GM23338 (cell line): ENCODE results near the gene SCFD2. TPM values are rescaled to one million over a fixed set of nuclear protein-coding genes. Genes with fewer than 3 reads are reported as not detected.

Experiments used
- ATAC-seq: fragments of 200-7000 bp; cut with Tn5 transposase; 3 replicates; pipeline ENCODE4 v1.9.1; 2020
- DNase-seq: peaks from one replicate; pipeline ENCODE4 v3.0.0-alpha.2; 2015; ENCODE audit warnings: low spot score
- H2AFZ ChIP-seq: fragments of 200-600 bp; sonication (generic); 2 replicates; pipeline ENCODE4 v1.8.0; 2016; ENCODE audit warnings: antibody characterized with exemption, mild to moderate bottlenecking, moderate library complexity
- H3F3A ChIP-seq: fragments of 200-600 bp; sonication (generic); replicated peaks from 2 replicates; pipeline ENCODE4 v1.8.0; 2017; ENCODE audit warnings: antibody characterized with exemption, mixed run types, low read depth
- H3K27ac ChIP-seq: fragments of 200-600 bp; sonication (generic); 2 replicates; pipeline ENCODE4 v1.6.1; 2016; ENCODE audit warnings: low read depth
- H3K27me3 ChIP-seq: fragments of 200-600 bp; sonication (generic); 2 replicates; pipeline ENCODE4 v1.8.0; 2016; ENCODE audit warnings: mild to moderate bottlenecking, mixed run types, moderate library complexity; ENCODE audit not compliant: insufficient read depth
- H3K36me3 ChIP-seq: fragments of 200-600 bp; sonication (generic); 2 replicates; pipeline ENCODE4 v1.8.0; 2016; ENCODE audit warnings: mild to moderate bottlenecking; ENCODE audit not compliant: insufficient read depth
- H3K4me1 ChIP-seq: fragments of 200-600 bp; sonication (generic); 2 replicates; pipeline ENCODE4 v1.8.0; 2016; ENCODE audit warnings: mild to moderate bottlenecking, moderate library complexity; ENCODE audit not compliant: insufficient read depth
- H3K4me2 ChIP-seq: fragments of 200-600 bp; sonication (generic); 2 replicates; pipeline ENCODE4 v1.7.1; 2017; ENCODE audit warnings: mixed run types
- H3K4me3 ChIP-seq: fragments of 200-600 bp; sonication (generic); 2 replicates; pipeline ENCODE4 v1.6.1; 2016; ENCODE audit warnings: mixed run types
- H3K79me2 ChIP-seq: fragments of 200-600 bp; sonication (generic); replicated peaks from 2 replicates; pipeline ENCODE4 v1.8.0; 2017; ENCODE audit warnings: mild to moderate bottlenecking; ENCODE audit not compliant: insufficient read depth
- H3K9me2 ChIP-seq: fragments of 200-600 bp; sonication (generic); 2 replicates; pipeline ENCODE4 v1.8.0; 2017; ENCODE audit not compliant: insufficient read depth
- H4K20me1 ChIP-seq: fragments of 200-600 bp; sonication (generic); replicated peaks from 2 replicates; pipeline ENCODE4 v1.8.0; 2017; ENCODE audit warnings: mild to moderate bottlenecking; ENCODE audit not compliant: insufficient read depth
- H3K27ac Mint-ChIP-seq: 2 replicates; pipeline ENCODE4 v1.8.0; 2020; ENCODE audit warnings: inconsistent platforms, mild to moderate bottlenecking, moderate library complexity, mixed read lengths
- H3K27me3 Mint-ChIP-seq: 3 replicates; pipeline ENCODE4 v1.8.0; 2022; ENCODE audit warnings: low read depth, mild to moderate bottlenecking, moderate library complexity, mixed read lengths, inconsistent platforms; ENCODE audit not compliant: insufficient read depth, poor library complexity
- H3K36me3 Mint-ChIP-seq: 3 replicates; pipeline ENCODE4 v1.8.0; 2021; ENCODE audit warnings: low read depth, mild to moderate bottlenecking, inconsistent platforms, moderate library complexity, mixed read lengths
- H3K4me1 Mint-ChIP-seq: 3 replicates; pipeline ENCODE4 v1.8.0; 2020; ENCODE audit warnings: mild to moderate bottlenecking, inconsistent platforms, mixed read lengths
- H3K4me3 Mint-ChIP-seq: 3 replicates; pipeline ENCODE4 v1.8.0; 2021; ENCODE audit warnings: moderate library complexity, mild to moderate bottlenecking, inconsistent platforms, mixed read lengths
- H3K9me3 Mint-ChIP-seq: 3 replicates; pipeline ENCODE4 v1.8.0; 2020; ENCODE audit warnings: moderate library complexity, mild to moderate bottlenecking, inconsistent platforms, mixed read lengths
- CREB1 ChIP-seq: fragments of 250-450 bp; sonication (Bioruptor Pico); IDR thresholded peaks from 2 replicates; pipeline ENCODE4 v1.5.0; 2020; ENCODE audit warnings: low read depth, mild to moderate bottlenecking, moderate library complexity
- EZH2 ChIP-seq: fragments of 200-600 bp; sonication (generic); IDR thresholded peaks from one replicate; pipeline ENCODE4 v1.8.0; 2017; ENCODE audit warnings: antibody characterized with exemption, mild to moderate bottlenecking, low read depth; ENCODE audit not compliant: unreplicated experiment
- EZH2phosphoT487 ChIP-seq: fragments of 200-600 bp; sonication (generic); IDR thresholded peaks from one replicate; pipeline ENCODE4 v1.8.1; 2018; ENCODE audit warnings: antibody characterized with exemption; ENCODE audit not compliant: unreplicated experiment
- JUNB ChIP-seq: IDR thresholded peaks from one replicate; pipeline ENCODE4 v1.6.1; 2016; ENCODE audit warnings: antibody characterized with exemption; ENCODE audit not compliant: unreplicated experiment
- NANOG ChIP-seq: IDR thresholded peaks from 2 replicates; pipeline ENCODE4 v1.6.1; 2016; ENCODE audit warnings: antibody characterized with exemption, borderline replicate concordance
- POLR2AphosphoS5 ChIP-seq: IDR thresholded peaks from 2 replicates; pipeline ENCODE4 v1.6.1; 2016; ENCODE audit warnings: antibody characterized with exemption, low read depth
- STAT1 ChIP-seq: IDR thresholded peaks from one replicate; pipeline ENCODE4 v1.6.1; 2016; ENCODE audit warnings: antibody characterized with exemption; ENCODE audit not compliant: unreplicated experiment
- ZNF114 ChIP-seq: fragments of 250-450 bp; sonication (Bioruptor Pico); IDR thresholded peaks from 2 replicates; pipeline ENCODE4 v1.5.0; 2020; ENCODE audit warnings: mild to moderate bottlenecking, moderate library complexity
- ZNF331 ChIP-seq: fragments of 250-450 bp; sonication (Bioruptor Pico); IDR thresholded peaks from 2 replicates; pipeline ENCODE4 v1.5.0; 2020; ENCODE audit warnings: low read depth, mild to moderate bottlenecking, moderate library complexity
- polyA plus RNA-seq: library from polyadenylated mRNA; unstranded; fragments of >200 nt; fragmentation: Nextera tagmentation; extraction: Ambion mirVana; gene quantifications from 2 replicates; pipeline ENCODE4 v1.2.1, GENCODE V29; 2016
- total RNA-seq: library from RNA; depleted of rRNA; stranded (reverse); fragments of >200 nt; shearing (Covaris generic); gene quantifications from 2 replicates; pipeline ENCODE4 v1.2.3, GENCODE V29; 2014
- TF ChIP-seq, protein P1 (sequence below): IDR thresholded peaks from one replicate; pipeline ENCODE4 v1.6.1; 2018; ENCODE audit warnings: antibody characterized with exemption; ENCODE audit not compliant: unreplicated experiment
- TF ChIP-seq, protein P2 (sequence below), 2 experiments: fragments of 200-600 bp in 1 of 2; sonication (generic) in 1 of 2; conservative IDR thresholded peaks; 2 replicates each; pipeline versions ENCODE4 v1.5.1 to v1.6.1; 2016 to 2017; ENCODE audit warnings: antibody characterized with exemption in 2 of 2, low read depth in 2 of 2, mild to moderate bottlenecking in 2 of 2, moderate library complexity in 1 of 2
- TF ChIP-seq, protein P3 (sequence below): fragments of 250-450 bp; sonication (Bioruptor Pico); IDR thresholded peaks from 2 replicates; pipeline ENCODE4 v1.5.0; 2020; ENCODE audit warnings: mild to moderate bottlenecking, moderate library complexity
- TF ChIP-seq, protein P4 (sequence below): IDR thresholded peaks from 2 replicates; pipeline ENCODE4 v1.6.1; 2016; ENCODE audit warnings: antibody characterized with exemption

SCFD2 gene
- total and polyA plus RNA-seq, 2 experiments from 2014 or later = 5.7 to 17.5 TPM

DNA sequence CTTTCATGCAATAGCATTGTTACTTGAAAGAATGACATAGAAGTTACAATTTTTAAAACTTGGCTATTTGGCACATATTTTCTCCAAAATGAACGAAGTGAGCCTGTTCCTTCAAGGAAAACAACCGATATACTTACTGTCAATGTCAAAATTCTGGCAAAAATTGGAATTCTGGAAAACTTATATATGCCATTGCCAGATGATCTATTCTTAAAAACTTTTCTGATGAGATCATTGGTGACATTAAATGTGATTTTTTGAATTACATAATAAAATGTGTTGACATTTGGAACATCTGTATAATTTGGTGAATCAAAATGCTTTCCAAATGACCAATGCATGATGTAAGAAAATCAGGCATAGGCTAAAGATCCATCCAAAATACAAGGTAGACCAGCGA is 209.0 kb downstream of the SCFD2 start:
- Histone ChIP-seq H4K20me1 (no peaks in the 10 kb centered on the region), H3K9me2 (no peaks in the 10 kb centered on the region; the same call in 1 of the 2 replicates), H3K36me3 (no peaks in the 10 kb centered on the region), H3K4me3 (no peak overlapping the region), H3K4me1 (no peaks in the 10 kb centered on the region), H3K27me3 (no peaks in the 10 kb centered on the region), H3K79me2 (no peaks in the 10 kb centered on the region), H3K4me2 (no peak overlapping the region), H2AFZ (no peak overlapping the region), H3K27ac (no peak overlapping the region), H3F3A (no peaks in the 10 kb centered on the region)
- DNase-seq = no peak
- no peak for ATAC-seq
- H3K27ac Mint-ChIP-seq = no peak overlapping the region
- no peaks in the 10 kb centered on the region for H3K4me1 Mint-ChIP-seq
- TF ChIP-seq EZH2phosphoT487 (no peak), CREB1 (CRISPR knock-in tag) (no peak), POLR2AphosphoS5 (no peak), EZH2 (no peak), JUNB (no peak), ZNF114 (no peak), NANOG (no peak), ZNF331 (no peak), STAT1 (no peak)
- TF ChIP-seq, protein P1, sequence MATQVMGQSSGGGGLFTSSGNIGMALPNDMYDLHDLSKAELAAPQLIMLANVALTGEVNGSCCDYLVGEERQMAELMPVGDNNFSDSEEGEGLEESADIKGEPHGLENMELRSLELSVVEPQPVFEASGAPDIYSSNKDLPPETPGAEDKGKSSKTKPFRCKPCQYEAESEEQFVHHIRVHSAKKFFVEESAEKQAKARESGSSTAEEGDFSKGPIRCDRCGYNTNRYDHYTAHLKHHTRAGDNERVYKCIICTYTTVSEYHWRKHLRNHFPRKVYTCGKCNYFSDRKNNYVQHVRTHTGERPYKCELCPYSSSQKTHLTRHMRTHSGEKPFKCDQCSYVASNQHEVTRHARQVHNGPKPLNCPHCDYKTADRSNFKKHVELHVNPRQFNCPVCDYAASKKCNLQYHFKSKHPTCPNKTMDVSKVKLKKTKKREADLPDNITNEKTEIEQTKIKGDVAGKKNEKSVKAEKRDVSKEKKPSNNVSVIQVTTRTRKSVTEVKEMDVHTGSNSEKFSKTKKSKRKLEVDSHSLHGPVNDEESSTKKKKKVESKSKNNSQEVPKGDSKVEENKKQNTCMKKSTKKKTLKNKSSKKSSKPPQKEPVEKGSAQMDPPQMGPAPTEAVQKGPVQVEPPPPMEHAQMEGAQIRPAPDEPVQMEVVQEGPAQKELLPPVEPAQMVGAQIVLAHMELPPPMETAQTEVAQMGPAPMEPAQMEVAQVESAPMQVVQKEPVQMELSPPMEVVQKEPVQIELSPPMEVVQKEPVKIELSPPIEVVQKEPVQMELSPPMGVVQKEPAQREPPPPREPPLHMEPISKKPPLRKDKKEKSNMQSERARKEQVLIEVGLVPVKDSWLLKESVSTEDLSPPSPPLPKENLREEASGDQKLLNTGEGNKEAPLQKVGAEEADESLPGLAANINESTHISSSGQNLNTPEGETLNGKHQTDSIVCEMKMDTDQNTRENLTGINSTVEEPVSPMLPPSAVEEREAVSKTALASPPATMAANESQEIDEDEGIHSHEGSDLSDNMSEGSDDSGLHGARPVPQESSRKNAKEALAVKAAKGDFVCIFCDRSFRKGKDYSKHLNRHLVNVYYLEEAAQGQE = no peak
- TF ChIP-seq, protein P2, sequence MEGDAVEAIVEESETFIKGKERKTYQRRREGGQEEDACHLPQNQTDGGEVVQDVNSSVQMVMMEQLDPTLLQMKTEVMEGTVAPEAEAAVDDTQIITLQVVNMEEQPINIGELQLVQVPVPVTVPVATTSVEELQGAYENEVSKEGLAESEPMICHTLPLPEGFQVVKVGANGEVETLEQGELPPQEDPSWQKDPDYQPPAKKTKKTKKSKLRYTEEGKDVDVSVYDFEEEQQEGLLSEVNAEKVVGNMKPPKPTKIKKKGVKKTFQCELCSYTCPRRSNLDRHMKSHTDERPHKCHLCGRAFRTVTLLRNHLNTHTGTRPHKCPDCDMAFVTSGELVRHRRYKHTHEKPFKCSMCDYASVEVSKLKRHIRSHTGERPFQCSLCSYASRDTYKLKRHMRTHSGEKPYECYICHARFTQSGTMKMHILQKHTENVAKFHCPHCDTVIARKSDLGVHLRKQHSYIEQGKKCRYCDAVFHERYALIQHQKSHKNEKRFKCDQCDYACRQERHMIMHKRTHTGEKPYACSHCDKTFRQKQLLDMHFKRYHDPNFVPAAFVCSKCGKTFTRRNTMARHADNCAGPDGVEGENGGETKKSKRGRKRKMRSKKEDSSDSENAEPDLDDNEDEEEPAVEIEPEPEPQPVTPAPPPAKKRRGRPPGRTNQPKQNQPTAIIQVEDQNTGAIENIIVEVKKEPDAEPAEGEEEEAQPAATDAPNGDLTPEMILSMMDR (conservative IDR thresholded peaks at IDR 0.05; ENCODE audit: low read depth in 2 of 2) = no peak
- TF ChIP-seq, protein P3, sequence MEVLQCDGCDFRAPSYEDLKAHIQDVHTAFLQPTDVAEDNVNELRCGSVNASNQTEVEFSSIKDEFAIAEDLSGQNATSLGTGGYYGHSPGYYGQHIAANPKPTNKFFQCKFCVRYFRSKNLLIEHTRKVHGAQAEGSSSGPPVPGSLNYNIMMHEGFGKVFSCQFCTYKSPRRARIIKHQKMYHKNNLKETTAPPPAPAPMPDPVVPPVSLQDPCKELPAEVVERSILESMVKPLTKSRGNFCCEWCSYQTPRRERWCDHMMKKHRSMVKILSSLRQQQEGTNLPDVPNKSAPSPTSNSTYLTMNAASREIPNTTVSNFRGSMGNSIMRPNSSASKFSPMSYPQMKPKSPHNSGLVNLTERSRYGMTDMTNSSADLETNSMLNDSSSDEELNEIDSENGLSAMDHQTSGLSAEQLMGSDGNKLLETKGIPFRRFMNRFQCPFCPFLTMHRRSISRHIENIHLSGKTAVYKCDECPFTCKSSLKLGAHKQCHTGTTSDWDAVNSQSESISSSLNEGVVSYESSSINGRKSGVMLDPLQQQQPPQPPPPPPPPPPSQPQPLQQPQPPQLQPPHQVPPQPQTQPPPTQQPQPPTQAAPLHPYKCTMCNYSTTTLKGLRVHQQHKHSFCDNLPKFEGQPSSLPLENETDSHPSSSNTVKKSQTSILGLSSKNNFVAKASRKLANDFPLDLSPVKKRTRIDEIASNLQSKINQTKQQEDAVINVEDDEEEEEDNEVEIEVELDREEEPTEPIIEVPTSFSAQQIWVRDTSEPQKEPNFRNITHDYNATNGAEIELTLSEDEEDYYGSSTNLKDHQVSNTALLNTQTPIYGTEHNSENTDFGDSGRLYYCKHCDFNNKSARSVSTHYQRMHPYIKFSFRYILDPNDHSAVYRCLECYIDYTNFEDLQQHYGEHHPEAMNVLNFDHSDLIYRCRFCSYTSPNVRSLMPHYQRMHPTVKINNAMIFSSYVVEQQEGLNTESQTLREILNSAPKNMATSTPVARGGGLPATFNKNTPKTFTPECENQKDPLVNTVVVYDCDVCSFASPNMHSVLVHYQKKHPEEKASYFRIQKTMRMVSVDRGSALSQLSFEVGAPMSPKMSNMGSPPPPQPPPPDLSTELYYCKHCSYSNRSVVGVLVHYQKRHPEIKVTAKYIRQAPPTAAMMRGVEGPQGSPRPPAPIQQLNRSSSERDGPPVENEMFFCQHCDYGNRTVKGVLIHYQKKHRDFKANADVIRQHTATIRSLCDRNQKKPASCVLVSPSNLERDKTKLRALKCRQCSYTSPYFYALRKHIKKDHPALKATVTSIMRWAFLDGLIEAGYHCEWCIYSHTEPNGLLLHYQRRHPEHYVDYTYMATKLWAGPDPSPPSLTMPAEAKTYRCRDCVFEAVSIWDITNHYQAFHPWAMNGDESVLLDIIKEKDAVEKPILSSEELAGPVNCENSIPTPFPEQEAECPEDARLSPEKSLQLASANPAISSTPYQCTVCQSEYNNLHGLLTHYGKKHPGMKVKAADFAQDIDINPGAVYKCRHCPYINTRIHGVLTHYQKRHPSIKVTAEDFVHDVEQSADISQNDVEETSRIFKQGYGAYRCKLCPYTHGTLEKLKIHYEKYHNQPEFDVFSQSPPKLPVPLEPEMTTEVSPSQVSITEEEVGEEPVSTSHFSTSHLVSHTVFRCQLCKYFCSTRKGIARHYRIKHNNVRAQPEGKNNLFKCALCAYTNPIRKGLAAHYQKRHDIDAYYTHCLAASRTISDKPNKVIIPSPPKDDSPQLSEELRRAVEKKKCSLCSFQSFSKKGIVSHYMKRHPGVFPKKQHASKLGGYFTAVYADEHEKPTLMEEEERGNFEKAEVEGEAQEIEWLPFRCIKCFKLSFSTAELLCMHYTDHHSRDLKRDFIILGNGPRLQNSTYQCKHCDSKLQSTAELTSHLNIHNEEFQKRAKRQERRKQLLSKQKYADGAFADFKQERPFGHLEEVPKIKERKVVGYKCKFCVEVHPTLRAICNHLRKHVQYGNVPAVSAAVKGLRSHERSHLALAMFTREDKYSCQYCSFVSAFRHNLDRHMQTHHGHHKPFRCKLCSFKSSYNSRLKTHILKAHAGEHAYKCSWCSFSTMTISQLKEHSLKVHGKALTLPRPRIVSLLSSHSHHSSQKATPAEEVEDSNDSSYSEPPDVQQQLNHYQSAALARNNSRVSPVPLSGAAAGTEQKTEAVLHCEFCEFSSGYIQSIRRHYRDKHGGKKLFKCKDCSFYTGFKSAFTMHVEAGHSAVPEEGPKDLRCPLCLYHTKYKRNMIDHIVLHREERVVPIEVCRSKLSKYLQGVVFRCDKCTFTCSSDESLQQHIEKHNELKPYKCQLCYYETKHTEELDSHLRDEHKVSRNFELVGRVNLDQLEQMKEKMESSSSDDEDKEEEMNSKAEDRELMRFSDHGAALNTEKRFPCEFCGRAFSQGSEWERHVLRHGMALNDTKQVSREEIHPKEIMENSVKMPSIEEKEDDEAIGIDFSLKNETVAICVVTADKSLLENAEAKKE = no peak
- TF ChIP-seq, protein P4, sequence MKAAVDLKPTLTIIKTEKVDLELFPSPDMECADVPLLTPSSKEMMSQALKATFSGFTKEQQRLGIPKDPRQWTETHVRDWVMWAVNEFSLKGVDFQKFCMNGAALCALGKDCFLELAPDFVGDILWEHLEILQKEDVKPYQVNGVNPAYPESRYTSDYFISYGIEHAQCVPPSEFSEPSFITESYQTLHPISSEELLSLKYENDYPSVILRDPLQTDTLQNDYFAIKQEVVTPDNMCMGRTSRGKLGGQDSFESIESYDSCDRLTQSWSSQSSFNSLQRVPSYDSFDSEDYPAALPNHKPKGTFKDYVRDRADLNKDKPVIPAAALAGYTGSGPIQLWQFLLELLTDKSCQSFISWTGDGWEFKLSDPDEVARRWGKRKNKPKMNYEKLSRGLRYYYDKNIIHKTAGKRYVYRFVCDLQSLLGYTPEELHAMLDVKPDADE = no peak
- H3K4me3 Mint-ChIP-seq = no peak overlapping the region
- peaks cover under 1% of the 10 kb centered on the region for H3K27me3 Mint-ChIP-seq
- H3K9me3 Mint-ChIP-seq = peaks cover 18% of the 10 kb centered on the region
- peaks cover 11% of the 10 kb centered on the region for H3K36me3 Mint-ChIP-seq
